NCI-H2227 (cell line): ENCODE measurements around the gene CXADR.
"Not testable (repeated sequence)": the region's sequence is repeated elsewhere in the genome, so short reads cannot be mapped to it uniquely, and the experiment has no call there.

Experiments used
- DNase-seq: peaks from one replicate; lab custom pipeline; 2025; ENCODE audit not compliant: unreplicated experiment; lab: John Stamatoyannopoulos, UW

The CXADR gene

DNA sequence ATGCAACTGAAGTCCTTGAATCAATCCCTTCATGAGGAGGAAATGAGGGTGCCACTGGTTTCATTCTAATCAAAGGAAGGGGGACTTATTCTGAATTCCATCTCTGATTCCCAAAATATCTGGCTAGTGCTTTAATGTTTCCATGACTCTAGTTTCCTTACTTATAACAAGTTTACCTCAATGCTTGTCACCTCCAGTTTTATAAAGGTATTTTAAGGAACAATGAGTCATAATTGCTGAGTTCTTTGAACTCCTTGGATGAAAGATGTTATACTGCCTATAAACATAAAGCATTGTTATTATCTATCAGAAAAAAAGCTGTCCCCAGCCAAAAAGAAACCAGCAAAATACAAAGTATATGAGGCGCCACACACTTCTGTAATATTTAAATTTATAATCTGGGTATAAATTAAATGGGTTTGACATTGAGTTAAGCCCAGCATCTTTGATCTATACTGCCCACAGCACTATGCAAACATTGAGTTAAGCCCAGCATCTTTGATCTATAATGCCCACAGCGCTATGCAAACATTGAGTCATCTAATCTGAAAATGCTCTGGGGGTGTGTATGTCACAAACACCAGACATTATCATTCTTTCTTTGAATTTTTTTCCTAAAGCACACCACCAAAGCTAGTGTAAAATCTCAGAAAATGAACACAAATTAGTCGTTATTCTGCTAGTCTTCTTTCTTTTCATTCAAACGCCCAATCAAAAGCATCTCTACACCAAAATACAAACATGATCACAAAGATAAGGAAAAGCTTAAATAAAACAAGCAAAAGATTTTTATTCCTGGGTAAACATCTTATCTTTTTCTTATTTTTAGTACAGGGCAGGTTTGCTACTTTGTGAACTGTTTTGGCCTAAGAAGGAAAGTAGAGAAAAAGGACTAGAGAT is 11.5 kb upstream of the CXADR start:
- DNase-seq: no peak

DNA sequence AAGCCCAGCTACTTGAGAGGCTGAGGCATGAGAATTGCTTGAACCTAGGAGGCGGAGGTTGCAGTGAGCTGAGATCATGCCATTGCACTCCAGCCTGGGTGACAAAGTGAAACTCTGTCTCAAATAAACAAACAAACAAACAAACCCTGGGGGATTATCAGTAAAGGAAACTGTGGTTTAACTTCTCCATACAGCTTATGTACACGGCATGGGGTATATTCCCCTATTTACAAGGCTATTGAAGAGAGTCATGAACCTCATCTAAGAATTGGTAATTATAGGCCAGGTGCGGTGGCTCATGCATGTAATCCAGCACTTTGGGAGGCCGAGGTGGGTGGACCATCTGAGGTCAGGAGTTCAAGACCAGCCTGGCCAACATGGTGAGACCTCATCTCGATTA is 9.9 kb upstream of the CXADR start:
- peak; percentile 6 for DNase-seq

DNA sequence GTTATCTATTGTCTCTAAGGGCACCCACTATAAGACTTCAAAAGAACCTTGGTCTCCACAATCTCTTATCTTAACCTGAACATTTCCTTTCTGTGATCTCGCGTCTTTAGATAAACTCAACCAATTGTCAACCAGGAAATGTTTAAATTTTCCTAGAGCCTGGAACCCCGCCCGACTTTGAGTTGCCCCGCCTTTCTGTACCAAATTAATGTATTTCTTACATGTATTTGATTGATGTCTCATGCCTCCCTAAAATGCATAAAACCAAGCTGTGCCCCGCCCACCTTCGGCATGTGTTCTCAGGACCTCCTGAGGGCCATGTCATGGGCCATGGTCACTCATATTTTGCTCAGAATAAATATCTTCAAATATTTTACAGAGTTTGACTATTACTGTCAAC is 5.9 kb upstream of the CXADR start:
- DNase-seq: no peak

DNA sequence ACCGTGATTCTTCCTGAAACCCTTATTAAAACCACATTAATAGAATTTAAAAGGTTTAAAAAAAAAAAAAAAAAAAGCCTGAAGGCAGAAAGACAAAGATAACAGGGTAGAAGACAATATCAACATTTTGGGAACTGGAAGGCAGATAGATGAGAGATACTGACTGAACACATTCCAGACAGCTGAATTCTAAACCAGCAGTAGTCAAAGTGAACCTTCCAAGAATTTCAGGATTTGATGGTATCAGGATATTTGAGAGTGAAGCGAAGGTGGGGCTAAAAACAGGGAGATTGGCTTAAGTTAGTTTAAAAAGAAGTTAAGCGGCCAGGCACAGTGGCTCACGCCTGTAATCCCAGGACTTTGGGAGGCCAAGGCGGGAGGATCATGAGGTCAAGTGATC is 5.3 kb upstream of the CXADR start:
- DNase-seq: no peak

DNA sequence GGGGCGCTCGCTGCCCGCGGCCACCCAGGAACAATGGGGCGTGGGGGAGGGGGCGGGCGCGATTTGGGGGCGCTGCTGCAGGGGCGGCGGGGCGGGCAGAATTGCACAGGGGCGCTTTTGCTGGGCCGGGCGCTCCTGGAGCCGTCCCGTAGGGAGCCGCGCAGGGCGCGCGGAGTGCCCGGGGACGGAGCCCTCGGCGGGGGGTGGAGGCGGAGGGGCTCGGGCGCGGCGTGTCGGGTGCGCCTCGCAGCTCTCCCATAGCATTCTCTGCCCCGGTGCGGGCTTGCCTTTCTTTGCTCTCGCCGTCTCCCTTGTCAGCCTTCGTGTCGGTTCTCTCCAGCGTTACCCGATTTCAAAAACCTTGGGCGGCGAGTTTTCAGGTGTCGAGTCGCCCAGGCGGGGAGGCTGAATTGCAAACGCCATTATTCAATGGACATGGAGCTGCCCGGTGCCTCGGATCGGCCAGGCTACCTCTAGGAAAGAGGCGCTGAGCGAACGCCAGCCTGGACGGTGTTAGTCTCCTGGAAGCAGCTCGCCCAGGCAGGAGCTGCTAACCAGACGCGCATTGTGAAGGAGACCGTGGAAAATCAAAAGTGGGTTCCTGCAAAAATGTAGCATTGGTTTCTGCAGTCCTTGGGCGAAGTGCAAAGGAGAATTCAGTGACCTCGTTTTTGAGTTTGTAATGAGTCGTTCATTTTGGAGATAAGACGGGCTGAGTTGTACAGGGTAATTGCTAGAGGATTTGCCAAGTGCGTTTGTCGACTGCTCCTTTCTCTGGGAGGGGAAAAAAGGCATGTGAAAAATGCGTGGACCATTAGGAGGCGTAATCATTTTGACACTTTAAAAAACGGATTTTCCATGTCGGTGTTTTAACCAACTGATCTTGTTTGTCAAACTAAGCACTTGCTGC is 626 bp downstream of the CXADR start:
- DNase-seq: peak; percentile 76

DNA sequence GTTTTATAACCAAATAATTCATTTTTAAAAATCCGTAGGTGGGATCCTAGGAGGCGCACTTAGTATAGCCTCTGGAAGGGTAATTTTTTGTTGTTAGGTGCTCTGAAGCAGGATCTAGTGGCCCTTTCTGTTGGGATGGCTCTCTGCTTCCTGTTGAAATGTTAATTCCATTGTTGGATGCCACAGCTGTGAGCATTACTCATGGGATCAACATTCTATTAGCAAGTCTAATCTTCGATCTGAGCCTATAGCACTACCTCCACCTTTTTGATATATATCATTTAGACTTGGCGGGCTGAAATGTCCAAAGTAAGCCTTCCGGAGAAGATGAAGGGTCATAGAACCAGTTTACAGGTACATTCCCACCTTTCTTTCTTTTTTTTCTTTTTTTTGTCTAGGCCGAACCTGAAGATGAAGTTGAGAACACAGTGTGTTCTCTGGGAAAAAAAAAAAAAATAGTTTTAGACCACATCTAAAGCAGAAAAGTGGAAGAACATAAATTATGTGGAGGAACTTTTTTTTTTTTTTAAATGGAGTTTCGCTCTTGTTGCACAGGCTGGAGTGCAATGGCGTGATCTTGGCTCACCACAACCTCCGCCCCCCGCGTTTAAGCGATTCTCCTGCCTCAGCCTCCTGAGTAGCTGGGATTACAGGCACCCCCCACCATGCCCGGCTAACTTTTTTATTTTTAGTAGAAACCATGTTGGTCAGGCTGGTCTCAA is 1.4 kb downstream of the CXADR start:
- no peak for DNase-seq

DNA sequence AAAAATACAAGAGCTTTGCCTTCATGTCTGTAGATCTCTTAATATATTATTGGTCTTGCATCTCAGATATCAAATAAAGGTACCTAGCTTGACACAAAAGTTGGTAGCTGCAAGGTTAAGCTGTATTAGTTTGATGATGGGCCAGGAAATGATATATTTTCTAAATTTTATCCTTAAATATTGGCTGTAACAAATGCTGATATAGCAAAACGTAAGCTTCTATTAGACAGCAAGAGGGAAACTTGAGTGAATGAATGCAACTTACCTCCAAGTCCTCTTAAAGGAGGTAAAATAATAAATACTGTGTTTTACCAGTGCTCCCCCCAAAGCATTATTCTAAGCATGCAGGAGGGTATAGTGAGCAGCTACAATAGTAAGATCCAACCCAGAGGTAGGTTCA is 4.2 kb downstream of the CXADR start:
- not testable (repeated sequence) for DNase-seq

DNA sequence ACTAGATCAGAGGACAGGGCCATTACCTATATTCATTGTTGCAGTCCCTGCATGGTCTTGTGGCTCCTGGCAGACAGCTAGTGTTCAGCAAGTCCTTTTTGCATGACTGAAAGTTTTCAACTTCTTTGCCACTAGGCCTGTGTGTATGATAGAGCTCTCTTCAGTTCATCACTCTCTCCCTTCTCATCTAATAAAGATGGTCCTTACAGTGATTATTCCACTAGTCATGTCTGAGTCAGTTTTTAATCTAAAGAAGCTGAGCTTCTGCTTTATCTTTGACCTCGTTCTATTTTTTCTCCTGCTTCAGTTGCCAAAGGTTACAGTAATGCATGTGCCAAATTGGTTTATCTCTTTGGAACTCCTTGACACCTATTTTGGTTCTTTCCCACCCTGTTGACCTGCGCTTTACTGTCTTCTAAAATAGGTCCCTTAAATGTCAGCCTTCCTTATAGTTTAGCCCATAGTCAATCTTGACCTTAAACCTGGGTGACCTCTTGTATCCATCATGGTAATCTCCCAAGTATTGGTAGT is 6.4 kb downstream of the CXADR start:
- DNase-seq: no peak

DNA sequence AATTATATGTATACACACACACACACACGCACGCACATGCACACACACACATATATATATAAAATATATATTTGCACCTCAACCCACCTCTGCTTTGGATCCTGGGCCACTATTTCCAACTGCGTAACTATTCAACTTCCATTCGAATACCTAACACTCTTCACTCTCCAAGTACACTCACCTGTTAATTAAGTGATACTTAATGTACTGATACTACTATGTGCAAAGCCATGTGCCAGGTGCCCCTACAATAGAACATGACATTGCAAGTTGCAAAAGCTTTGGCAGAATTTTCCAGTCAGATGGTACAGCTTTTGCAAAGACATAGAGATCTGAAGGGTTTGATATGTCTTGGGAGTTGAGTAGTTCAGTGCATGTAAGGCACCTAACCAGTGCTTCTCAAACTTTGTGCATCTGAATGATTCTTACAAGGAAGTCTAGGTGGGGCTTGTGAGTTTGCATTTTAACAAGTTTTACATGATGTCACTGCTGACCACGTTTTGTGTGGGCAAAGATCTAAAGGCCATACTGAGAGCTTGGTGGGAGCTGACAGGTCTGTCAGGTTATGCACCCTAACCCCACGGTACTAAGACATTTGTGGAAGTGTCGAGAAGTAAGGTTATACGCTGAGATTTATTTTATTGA is 7.2 kb downstream of the CXADR start:
- DNase-seq: no peak

DNA sequence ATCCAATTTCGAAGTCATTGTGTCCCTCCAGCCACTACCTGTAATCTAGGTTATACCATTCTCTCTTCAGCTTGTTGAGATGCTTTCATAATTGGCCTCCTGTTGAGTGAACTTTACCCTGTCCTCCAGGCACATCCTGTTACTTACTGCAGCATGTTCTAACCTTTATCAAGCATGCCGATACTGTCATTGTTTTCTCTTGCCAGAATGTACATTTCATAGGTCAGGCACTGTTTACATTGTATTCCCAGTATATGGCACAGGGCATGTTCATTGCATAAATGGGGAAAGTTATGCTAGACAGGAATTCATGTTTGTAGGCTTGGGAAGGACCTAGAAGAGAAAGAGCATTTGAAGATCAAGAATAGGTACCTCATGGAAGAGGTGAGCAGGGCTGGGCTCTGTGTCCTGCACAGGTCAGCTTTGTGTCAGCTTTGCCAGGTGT is 10.2 kb downstream of the CXADR start:
- peak; percentile 8 for DNase-seq

DNA sequence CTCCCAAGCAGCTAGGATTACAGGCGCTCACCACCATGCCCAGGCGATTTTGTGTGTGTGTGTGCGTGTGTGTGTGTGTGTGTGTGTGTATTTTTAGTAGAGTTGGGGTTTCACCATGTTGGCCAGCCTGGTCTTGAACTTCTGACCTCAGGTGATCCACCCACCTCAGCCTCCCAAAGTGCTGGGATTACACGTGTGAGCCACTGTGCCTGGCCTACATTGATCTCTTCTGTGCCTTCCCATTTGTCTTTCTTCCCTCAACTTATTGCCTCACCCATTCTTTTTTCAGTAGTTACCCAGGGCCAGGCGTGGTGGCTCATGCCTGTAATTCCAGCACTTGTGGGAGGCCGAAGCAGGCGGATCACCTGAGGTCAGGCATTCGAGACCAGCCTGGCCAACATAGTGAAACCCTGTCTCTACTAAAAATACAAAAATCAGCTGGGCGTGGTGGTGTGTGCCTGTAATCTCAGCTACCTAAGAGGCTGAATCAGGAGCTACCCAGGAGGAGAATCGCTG is 11.2 kb downstream of the CXADR start:
- DNase-seq: not testable (repeated sequence)

DNA sequence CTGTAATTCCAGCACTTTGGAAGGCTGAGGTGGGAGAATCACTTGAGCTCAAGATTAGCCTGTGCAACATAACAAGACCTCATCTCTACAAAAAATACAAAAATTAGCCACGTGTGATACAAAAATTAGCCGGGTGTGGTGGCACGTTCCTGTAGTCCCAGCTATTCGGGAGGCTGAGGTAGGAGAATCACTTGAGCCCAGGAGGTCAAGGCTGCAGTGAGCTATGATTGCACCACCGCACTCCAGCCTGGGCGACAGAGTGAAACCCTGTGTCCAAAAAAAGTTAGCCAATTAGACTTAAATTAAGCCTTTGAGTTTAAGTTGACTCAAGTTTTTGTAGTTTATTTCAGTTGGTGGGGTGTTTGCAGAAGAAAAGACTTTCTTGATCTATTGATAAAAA is 11.8 kb downstream of the CXADR start:
- no peak for DNase-seq

DNA sequence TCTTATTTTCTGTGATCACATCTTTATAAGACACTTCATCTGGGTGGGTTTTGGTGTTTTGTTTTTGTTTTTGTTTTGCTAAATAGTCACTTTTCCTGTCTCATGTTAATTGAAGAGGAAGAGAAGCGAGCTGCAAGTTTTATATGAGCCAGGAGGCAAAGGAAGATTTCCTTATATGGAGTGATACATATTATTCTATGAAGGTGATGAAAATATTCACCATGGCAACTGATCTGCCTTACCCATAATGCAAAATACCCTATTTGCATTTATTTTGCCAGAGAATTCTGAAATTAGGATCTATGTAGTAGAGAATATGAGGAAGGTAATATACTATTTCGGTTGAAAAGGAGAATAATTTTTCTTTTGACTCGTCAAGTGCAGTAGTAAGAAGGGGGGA is 13.9 kb downstream of the CXADR start:
- no peak for DNase-seq

DNA sequence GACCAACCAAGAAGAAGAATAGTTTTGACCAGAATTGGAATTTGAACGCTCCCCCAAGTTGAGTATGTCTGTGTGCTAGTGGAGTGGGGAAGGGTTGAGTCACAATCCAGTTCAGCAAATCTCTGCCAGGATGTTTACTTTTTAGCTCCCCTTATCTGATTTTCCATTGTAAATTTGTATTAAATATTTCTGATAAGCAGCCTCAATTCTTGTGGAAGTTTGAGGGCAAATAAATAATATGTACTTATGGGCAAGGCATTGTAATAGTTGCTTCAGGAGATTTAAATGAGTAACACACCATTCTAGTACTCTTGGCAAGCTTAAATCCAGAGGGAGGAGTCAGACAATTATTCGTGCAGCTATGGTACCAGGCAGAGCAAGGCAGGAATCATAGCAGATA is 14.4 kb downstream of the CXADR start:
- no peak for DNase-seq

DNA sequence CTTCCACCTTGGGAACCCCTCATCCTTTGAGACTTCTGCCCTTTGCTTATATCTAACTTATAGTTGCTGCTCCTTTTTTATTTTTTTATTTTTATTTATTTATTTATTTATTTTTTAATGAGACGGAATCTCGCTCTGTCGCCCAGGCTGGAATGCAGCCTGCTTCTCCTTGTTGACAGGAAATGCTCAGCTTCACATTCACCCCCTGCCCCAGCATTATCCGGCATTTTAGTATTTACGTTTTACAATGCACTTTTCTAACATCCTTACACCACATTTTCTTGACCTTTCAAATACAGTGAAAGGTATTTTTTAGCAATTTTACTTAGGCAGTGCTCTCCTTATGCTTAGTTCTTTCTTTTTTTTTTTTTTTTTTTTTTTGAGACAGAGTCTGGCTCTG is 14.9 kb downstream of the CXADR start:
- DNase-seq: no peak

DNA sequence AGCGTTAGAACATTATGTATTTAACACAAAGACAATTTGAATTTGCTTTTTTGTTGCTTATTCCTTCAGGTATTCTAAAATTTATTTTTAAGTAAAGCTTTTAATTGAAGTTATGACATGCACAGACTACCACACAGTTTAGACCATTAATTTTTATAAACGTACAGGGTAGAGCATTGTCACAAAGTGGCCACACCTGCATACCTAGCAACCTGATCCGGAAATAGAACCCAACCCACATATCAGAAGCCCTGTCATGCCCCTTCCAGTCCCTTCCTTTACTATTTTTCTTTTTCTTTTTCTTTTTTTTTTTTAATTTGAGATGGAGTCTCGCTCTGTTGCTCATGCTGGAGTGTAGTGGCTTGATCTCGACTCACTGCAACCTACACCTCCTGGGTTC is 16.8 kb downstream of the CXADR start:
- no peak for DNase-seq

DNA sequence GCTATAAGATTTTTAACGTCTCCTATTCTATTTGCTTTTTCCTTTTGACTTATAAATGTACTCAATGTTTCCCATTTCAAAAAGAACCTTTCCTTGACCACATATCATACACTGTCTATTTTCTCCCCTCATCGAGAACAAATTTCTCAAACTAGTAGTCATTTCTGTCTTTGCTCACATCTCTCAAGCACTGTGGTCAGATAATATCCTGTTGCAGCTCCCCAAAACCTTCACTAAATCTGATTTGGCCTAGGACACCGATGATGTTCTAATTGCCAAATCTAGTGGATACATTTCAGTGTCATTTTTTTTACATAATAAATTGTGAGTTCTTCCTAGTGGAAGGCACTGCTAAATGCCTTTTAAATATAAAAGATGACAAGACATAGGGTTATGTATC is 19.4 kb downstream of the CXADR start:
- no peak for DNase-seq

DNA sequence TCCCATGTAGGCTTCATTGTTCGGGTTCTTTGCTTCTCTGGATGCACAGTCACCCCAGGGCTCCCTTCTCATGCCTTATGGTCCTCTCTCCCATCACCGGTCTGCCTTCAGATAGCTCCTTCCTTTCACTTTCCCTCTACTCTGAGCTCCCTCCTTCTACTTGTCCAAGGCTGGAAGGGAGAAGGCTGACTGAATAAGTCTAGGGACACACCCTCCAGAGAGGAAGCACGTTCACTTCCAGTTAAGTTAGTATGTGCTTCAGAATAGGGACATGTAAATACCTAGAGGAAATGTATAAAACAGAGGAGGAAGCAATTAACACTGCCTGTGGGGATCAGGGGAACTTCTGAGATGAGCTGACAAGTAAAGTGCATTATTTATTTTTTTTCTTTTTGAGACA is 23.5 kb downstream of the CXADR start:
- no peak for DNase-seq

DNA sequence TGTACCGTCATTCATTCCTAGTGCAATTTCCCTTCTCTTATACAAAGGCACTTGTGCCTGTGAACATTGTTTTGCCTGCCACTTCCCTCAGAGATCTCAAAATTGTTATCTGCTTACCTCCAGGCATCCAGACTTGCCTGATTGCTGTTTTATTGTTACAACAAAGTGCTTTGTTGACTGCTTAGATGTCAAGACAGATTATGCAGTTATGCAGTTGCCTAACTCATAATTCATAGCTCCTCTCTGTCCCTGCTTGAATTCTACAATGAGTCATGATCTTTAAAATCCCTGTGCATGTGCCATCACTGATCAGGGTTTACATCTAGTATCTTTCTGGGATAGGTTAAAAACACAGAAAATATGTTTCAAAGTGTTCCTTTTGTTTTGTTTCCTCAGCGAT is 24.5 kb downstream of the CXADR start:
- DNase-seq: peak; percentile 20

DNA sequence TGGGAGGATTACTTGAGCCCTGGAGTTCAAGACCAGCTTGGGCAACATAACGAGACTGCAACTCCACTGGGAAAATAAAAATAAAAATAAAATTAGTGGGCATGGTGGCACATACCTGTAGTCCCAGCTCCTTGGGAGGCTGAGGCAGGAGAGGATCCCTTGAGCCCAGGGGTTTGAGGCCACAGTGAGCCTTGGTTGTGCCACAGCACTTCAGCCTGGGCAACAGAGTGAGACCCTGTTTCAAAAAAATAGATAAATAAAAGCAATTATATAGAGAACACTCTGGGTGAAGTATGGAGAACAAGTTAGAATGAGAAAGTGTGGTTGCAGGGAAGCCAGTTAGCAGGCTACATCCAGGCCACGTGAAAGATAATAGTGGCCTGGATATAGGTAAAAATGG is 25.7 kb downstream of the CXADR start:
- DNase-seq: no peak
